SK-N-SH treated with all-trans-retinoic acid at 6 μM for 48 hours (cell line): ENCODE data around the gene CRABP2.

Experiments
- ATAC-seq: fragments of 200-7000 bp; cut with Tn5 transposase; 3 replicates; pipeline ENCODE4 v1.9.1; 2020; ENCODE audit warnings: mild to moderate bottlenecking, moderate library complexity
- ARNTL ChIP-seq: fragments of 450-650 bp; formaldehyde crosslinking; IDR thresholded peaks from 2 replicates; pipeline ENCODE4 v1.5.0; 2020; ENCODE audit warnings: low read depth, mild to moderate bottlenecking, moderate library complexity, borderline replicate concordance
- BACH2 ChIP-seq: fragments of 250-450 bp; sonication (Bioruptor Pico); IDR thresholded peaks from 2 replicates; pipeline ENCODE4 v1.9.0; 2021; ENCODE audit warnings: mild to moderate bottlenecking, borderline replicate concordance
- CSDC2 ChIP-seq: fragments of 250-450 bp; sonication (Bioruptor Pico); IDR thresholded peaks from 2 replicates; pipeline ENCODE4 v1.5.0; 2020; ENCODE audit warnings: mild to moderate bottlenecking, moderate library complexity
- ESRRG ChIP-seq: fragments of 250-450 bp; sonication (Bioruptor Pico); IDR thresholded peaks from 2 replicates; pipeline ENCODE4 v1.6.1; 2021; ENCODE audit warnings: mild to moderate bottlenecking
- GLIS3 ChIP-seq: fragments of 250-450 bp; sonication (Bioruptor Pico); IDR thresholded peaks from 2 replicates; pipeline ENCODE4 v1.5.0; 2020; ENCODE audit warnings: mild to moderate bottlenecking, moderate library complexity
- ISL1 ChIP-seq: fragments of 250-450 bp; sonication (Bioruptor Pico); IDR thresholded peaks from 2 replicates; pipeline ENCODE4 v2.1.2; 2022; ENCODE audit warnings: mild to moderate bottlenecking, moderate library complexity
- PPARA ChIP-seq: fragments of 250-450 bp; sonication (Bioruptor Pico); IDR thresholded peaks from 2 replicates; pipeline ENCODE4 v1.5.0; 2020; ENCODE audit warnings: mild to moderate bottlenecking, borderline replicate concordance
- RARB ChIP-seq: fragments of 250-450 bp; sonication (Bioruptor Pico); IDR thresholded peaks from 2 replicates; pipeline ENCODE4 v1.8.0; 2021; ENCODE audit warnings: mild to moderate bottlenecking, moderate library complexity
- SNAI2 ChIP-seq: fragments of 250-450 bp; sonication (Bioruptor Pico); IDR thresholded peaks from 2 replicates; pipeline ENCODE4 v1.5.0; 2020; ENCODE audit warnings: mild to moderate bottlenecking, moderate library complexity
- TCF4 ChIP-seq: fragments of 250-450 bp; sonication (Bioruptor Pico); IDR thresholded peaks from 2 replicates; pipeline ENCODE4 v1.8.0; 2021; ENCODE audit warnings: mild to moderate bottlenecking, moderate library complexity, borderline replicate concordance
- TOX ChIP-seq: fragments of 250-450 bp; sonication (Bioruptor Pico); IDR thresholded peaks from 2 replicates; pipeline ENCODE4 v1.8.0; 2021; ENCODE audit warnings: mild to moderate bottlenecking, moderate library complexity, borderline replicate concordance
- ZC3H10 ChIP-seq: fragments of 250-450 bp; sonication (Bioruptor Pico); IDR thresholded peaks from 2 replicates; pipeline ENCODE4 v1.5.1; 2021; ENCODE audit warnings: mild to moderate bottlenecking, moderate library complexity
- ZFP3 ChIP-seq: fragments of 250-450 bp; sonication (Bioruptor Pico); IDR thresholded peaks from 2 replicates; pipeline ENCODE4 v1.5.0; 2020; ENCODE audit warnings: mild to moderate bottlenecking, moderate library complexity
- ZNF565 ChIP-seq: fragments of 450-650 bp; formaldehyde crosslinking; conservative IDR thresholded peaks from 2 replicates; pipeline ENCODE4 v1.5.0; 2020; ENCODE audit warnings: low read depth, mild to moderate bottlenecking, moderate library complexity
- ZNF70 ChIP-seq: fragments of 450-650 bp; formaldehyde crosslinking; IDR thresholded peaks from 2 replicates; pipeline ENCODE4 v1.5.0; 2020; ENCODE audit warnings: mild to moderate bottlenecking, moderate library complexity
- TF ChIP-seq, protein P1 (sequence below): fragments of 250-450 bp; sonication (Bioruptor Pico); IDR thresholded peaks from 2 replicates; pipeline ENCODE4 v1.5.1; 2021; ENCODE audit warnings: mild to moderate bottlenecking, moderate library complexity
- TF ChIP-seq, protein P2 (sequence below): fragments of 250-450 bp; sonication (Bioruptor Pico); IDR thresholded peaks from 2 replicates; pipeline ENCODE4 v1.8.0; 2020; ENCODE audit warnings: mild to moderate bottlenecking, moderate library complexity, borderline replicate concordance
- TF ChIP-seq, protein P3 (sequence below): fragments of 250-450 bp; sonication (Bioruptor Pico); IDR thresholded peaks from 2 replicates; pipeline ENCODE4 v1.8.0; 2021; ENCODE audit warnings: low read depth, mild to moderate bottlenecking, moderate library complexity, borderline replicate concordance
- TF ChIP-seq, protein P4 (sequence below): fragments of 250-450 bp; sonication (Bioruptor Pico); IDR thresholded peaks from 2 replicates; pipeline ENCODE4 v1.5.1; 2020; ENCODE audit warnings: low read depth, mild to moderate bottlenecking, moderate library complexity

The CRABP2 gene

GRCh38 chr1:156693848-156694689, 11.3 kb downstream of the CRABP2 start:
- peak; percentile 43 for ATAC-seq
- TF ChIP-seq RARB (CRISPR knock-in tag) = no peak
- TF ChIP-seq ESRRG (CRISPR knock-in tag) = no peak
- no peak for TF ChIP-seq ZC3H10 (CRISPR knock-in tag)
- TF ChIP-seq, protein P1, sequence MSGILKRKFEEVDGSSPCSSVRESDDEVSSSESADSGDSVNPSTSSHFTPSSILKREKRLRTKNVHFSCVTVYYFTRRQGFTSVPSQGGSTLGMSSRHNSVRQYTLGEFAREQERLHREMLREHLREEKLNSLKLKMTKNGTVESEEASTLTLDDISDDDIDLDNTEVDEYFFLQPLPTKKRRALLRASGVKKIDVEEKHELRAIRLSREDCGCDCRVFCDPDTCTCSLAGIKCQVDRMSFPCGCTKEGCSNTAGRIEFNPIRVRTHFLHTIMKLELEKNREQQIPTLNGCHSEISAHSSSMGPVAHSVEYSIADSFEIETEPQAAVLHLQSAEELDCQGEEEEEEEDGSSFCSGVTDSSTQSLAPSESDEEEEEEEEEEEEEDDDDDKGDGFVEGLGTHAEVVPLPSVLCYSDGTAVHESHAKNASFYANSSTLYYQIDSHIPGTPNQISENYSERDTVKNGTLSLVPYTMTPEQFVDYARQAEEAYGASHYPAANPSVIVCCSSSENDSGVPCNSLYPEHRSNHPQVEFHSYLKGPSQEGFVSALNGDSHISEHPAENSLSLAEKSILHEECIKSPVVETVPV (CRISPR knock-in tag) = no peak
- no peak for TF ChIP-seq GLIS3 (CRISPR knock-in tag)
- no peak for TF ChIP-seq CSDC2
- no peak for TF ChIP-seq ZFP3 (CRISPR knock-in tag)
- no peak for TF ChIP-seq TCF4 (CRISPR knock-in tag)
- TF ChIP-seq, protein P2, sequence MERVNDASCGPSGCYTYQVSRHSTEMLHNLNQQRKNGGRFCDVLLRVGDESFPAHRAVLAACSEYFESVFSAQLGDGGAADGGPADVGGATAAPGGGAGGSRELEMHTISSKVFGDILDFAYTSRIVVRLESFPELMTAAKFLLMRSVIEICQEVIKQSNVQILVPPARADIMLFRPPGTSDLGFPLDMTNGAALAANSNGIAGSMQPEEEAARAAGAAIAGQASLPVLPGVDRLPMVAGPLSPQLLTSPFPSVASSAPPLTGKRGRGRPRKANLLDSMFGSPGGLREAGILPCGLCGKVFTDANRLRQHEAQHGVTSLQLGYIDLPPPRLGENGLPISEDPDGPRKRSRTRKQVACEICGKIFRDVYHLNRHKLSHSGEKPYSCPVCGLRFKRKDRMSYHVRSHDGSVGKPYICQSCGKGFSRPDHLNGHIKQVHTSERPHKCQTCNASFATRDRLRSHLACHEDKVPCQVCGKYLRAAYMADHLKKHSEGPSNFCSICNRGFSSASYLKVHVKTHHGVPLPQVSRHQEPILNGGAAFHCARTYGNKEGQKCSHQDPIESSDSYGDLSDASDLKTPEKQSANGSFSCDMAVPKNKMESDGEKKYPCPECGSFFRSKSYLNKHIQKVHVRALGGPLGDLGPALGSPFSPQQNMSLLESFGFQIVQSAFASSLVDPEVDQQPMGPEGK (CRISPR knock-in tag) = no peak
- TF ChIP-seq, protein P3, sequence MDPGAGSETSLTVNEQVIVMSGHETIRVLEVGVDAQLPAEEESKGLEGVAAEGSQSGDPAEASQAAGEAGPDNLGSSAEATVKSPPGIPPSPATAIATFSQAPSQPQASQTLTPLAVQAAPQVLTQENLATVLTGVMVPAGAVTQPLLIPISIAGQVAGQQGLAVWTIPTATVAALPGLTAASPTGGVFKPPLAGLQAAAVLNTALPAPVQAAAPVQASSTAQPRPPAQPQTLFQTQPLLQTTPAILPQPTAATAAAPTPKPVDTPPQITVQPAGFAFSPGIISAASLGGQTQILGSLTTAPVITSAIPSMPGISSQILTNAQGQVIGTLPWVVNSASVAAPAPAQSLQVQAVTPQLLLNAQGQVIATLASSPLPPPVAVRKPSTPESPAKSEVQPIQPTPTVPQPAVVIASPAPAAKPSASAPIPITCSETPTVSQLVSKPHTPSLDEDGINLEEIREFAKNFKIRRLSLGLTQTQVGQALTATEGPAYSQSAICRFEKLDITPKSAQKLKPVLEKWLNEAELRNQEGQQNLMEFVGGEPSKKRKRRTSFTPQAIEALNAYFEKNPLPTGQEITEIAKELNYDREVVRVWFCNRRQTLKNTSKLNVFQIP (CRISPR knock-in tag) = no peak
- TF ChIP-seq ZNF70 (CRISPR knock-in tag) = no peak
- TF ChIP-seq ISL1 (CRISPR knock-in tag) = no peak
- no peak for TF ChIP-seq SNAI2 (CRISPR knock-in tag)
- no peak for TF ChIP-seq TOX
- TF ChIP-seq PPARA (CRISPR knock-in tag) = no peak
- no peak for TF ChIP-seq ZNF565 (CRISPR knock-in tag)

- no peak for ATAC-seq
- TF ChIP-seq ARNTL (CRISPR knock-in tag) (no peak), ZC3H10 (CRISPR knock-in tag) (no peak), BACH2 (CRISPR knock-in tag) (no peak), TCF4 (CRISPR knock-in tag) (no peak), PPARA (CRISPR knock-in tag) (no peak), CSDC2 (no peak)
- TF ChIP-seq, protein P4, sequence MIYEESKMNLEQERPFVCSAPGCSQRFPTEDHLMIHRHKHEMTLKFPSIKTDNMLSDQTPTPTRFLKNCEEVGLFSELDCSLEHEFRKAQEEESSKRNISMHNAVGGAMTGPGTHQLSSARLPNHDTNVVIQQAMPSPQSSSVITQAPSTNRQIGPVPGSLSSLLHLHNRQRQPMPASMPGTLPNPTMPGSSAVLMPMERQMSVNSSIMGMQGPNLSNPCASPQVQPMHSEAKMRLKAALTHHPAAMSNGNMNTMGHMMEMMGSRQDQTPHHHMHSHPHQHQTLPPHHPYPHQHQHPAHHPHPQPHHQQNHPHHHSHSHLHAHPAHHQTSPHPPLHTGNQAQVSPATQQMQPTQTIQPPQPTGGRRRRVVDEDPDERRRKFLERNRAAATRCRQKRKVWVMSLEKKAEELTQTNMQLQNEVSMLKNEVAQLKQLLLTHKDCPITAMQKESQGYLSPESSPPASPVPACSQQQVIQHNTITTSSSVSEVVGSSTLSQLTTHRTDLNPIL (CRISPR knock-in tag) = no peak
Observed at GRCh38 chr1:156692925-156693847, 12.2 kb downstream of the CRABP2 start.

DNA sequence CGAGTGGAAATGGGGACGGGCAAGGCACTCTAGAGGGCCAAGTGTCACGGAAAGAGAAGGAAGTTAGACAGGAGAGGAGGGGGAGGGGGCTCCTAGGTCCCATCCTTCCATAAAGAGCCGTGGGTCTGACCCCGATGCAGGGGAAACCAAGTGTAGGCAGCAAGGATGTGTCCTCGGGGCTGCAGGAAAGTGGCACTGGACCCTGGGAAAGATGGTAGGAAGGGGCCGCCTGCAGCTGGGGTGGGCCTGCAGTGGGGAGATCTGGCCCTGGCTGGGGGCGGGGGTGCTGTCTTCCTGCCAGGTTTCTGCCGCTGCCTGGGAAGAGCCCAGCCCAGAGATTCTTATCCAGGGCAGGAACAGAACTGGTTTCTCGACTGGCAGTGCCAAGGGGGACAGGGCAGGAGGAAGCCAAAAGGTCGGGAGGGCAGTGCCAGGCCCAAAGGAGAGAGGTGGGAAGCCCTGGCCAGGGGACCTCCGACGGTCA, 12.9 kb downstream of the CRABP2 start:
- no peak; the same call in 2 of the 3 replicates for ATAC-seq
- TF ChIP-seq ZNF565 (CRISPR knock-in tag) = 0 out of 2 replicates have a peak, but pooled peaks have one; percentile 6
- no peak for TF ChIP-seq ZNF70 (CRISPR knock-in tag)
- TF ChIP-seq TCF4 (CRISPR knock-in tag) = peak; percentile 31; the same call in 1 of the 2 replicates
